Activated naive CD8-positive, alpha-beta T cell (primary cell): ENCODE measurements around the gene PARP3.

Experiments used
- H3K27ac Mint-ChIP-seq: one replicate; pipeline ENCODE4 v1.8.0; 2021; ENCODE audit warnings: mixed read lengths
- H3K27me3 Mint-ChIP-seq: one replicate; pipeline ENCODE4 v1.8.0; 2021; ENCODE audit warnings: mixed read lengths
- H3K36me3 Mint-ChIP-seq: one replicate; pipeline ENCODE4 v1.8.0; 2021; ENCODE audit warnings: mixed read lengths
- H3K4me1 Mint-ChIP-seq: one replicate; pipeline ENCODE4 v1.8.0; 2021; ENCODE audit warnings: low read depth, mixed read lengths
- H3K4me3 Mint-ChIP-seq: one replicate; pipeline ENCODE4 v1.8.0; 2021; ENCODE audit warnings: mild to moderate bottlenecking, mixed read lengths
- H3K9me3 Mint-ChIP-seq: one replicate; pipeline ENCODE4 v1.8.0; 2021; ENCODE audit warnings: low read depth, mixed read lengths

PARP3 gene

GRCh38 chr3:51929420-51930003 is 12.7 kb upstream of the PARP3 start:
- Mint-ChIP-seq H3K27ac (no peak overlapping the region), H3K4me1 (no peaks in the 10 kb centered on the region), H3K36me3 (peaks cover 6% of the 10 kb centered on the region), H3K9me3 (no peaks in the 10 kb centered on the region), H3K27me3 (no peaks in the 10 kb centered on the region), H3K4me3 (no peak overlapping the region)

- no peaks in the 10 kb centered on the region for H3K9me3 Mint-ChIP-seq
- no peaks in the 10 kb centered on the region for H3K27me3 Mint-ChIP-seq
- no peak overlapping the region for H3K4me3 Mint-ChIP-seq
- peaks cover 6% of the 10 kb centered on the region for H3K36me3 Mint-ChIP-seq
- H3K27ac Mint-ChIP-seq, result no peak overlapping the region
- H3K4me1 Mint-ChIP-seq, result no peaks in the 10 kb centered on the region
Observed at GRCh38 chr3:51930439-51930838, 11.7 kb upstream of the PARP3 start.

- H3K27ac Mint-ChIP-seq, result no peak overlapping the region
- H3K36me3 Mint-ChIP-seq, result peaks cover 6% of the 10 kb centered on the region
- H3K4me1 Mint-ChIP-seq, result no peaks in the 10 kb centered on the region
- H3K4me3 Mint-ChIP-seq, result no peak overlapping the region
- H3K9me3 Mint-ChIP-seq, result no peaks in the 10 kb centered on the region
- H3K27me3 Mint-ChIP-seq, result no peaks in the 10 kb centered on the region
Observed at GRCh38 chr3:51931756-51932155, 10.4 kb upstream of the PARP3 start.

- Mint-ChIP-seq H3K4me3 (no peak overlapping the region), H3K27ac (no peak overlapping the region), H3K36me3 (peaks cover 6% of the 10 kb centered on the region), H3K9me3 (no peaks in the 10 kb centered on the region), H3K27me3 (no peaks in the 10 kb centered on the region), H3K4me1 (no peaks in the 10 kb centered on the region)
Observed at GRCh38 chr3:51932471-51933370, 9.4 kb upstream of the PARP3 start.

- Mint-ChIP-seq H3K36me3 (peaks cover 6% of the 10 kb centered on the region), H3K27ac (no peak overlapping the region), H3K27me3 (no peaks in the 10 kb centered on the region), H3K4me3 (no peak overlapping the region), H3K4me1 (peaks cover 2% of the 10 kb centered on the region), H3K9me3 (no peaks in the 10 kb centered on the region)
Observed at GRCh38 chr3:51933471-51934138, 8.6 kb upstream of the PARP3 start.

- Mint-ChIP-seq H3K36me3 (peaks cover 6% of the 10 kb centered on the region), H3K4me1 (peaks cover 5% of the 10 kb centered on the region), H3K27me3 (no peaks in the 10 kb centered on the region), H3K4me3 (no peak overlapping the region), H3K27ac (no peak overlapping the region), H3K9me3 (no peaks in the 10 kb centered on the region)
Observed at GRCh38 chr3:51934139-51934850, 7.9 kb upstream of the PARP3 start.

- H3K27ac Mint-ChIP-seq, result no peak overlapping the region
- no peaks in the 10 kb centered on the region for H3K9me3 Mint-ChIP-seq
- H3K4me1 Mint-ChIP-seq, result peaks cover 14% of the 10 kb centered on the region
- H3K27me3 Mint-ChIP-seq, result no peaks in the 10 kb centered on the region
- H3K36me3 Mint-ChIP-seq, result peaks cover 3% of the 10 kb centered on the region
- no peak overlapping the region for H3K4me3 Mint-ChIP-seq
Observed at GRCh38 chr3:51934991-51935885, 6.9 kb upstream of the PARP3 start.

GRCh38 chr3:51935886-51936755 is 6.0 kb upstream of the PARP3 start:
- H3K36me3 Mint-ChIP-seq, result peaks cover 5% of the 10 kb centered on the region
- no peak overlapping the region for H3K27ac Mint-ChIP-seq
- no peak overlapping the region for H3K4me3 Mint-ChIP-seq
- no peaks in the 10 kb centered on the region for H3K9me3 Mint-ChIP-seq
- peaks cover 22% of the 10 kb centered on the region for H3K4me1 Mint-ChIP-seq
- H3K27me3 Mint-ChIP-seq, result no peaks in the 10 kb centered on the region

- Mint-ChIP-seq H3K4me1 (peaks cover 22% of the 10 kb centered on the region), H3K27ac (no peak overlapping the region), H3K36me3 (peaks cover 4% of the 10 kb centered on the region), H3K27me3 (no peaks in the 10 kb centered on the region), H3K9me3 (no peaks in the 10 kb centered on the region), H3K4me3 (no peak overlapping the region)
Observed at GRCh38 chr3:51937014-51937413, 5.1 kb upstream of the PARP3 start.

GRCh38 chr3:51937611-51938450 is 4.3 kb upstream of the PARP3 start:
- peaks cover 24% of the 10 kb centered on the region for H3K4me1 Mint-ChIP-seq
- H3K27me3 Mint-ChIP-seq, result no peaks in the 10 kb centered on the region
- H3K27ac Mint-ChIP-seq, result peak overlapping the region; percentile 22
- H3K36me3 Mint-ChIP-seq, result peaks cover 4% of the 10 kb centered on the region
- H3K4me3 Mint-ChIP-seq, result no peak overlapping the region
- H3K9me3 Mint-ChIP-seq, result no peaks in the 10 kb centered on the region

GRCh38 chr3:51938780-51939425 is 3.3 kb upstream of the PARP3 start:
- H3K4me3 Mint-ChIP-seq, result peak overlapping the region; percentile 98
- H3K4me1 Mint-ChIP-seq, result peaks cover 27% of the 10 kb centered on the region
- peak overlapping the region; percentile 8 for H3K27ac Mint-ChIP-seq
- H3K27me3 Mint-ChIP-seq, result no peaks in the 10 kb centered on the region
- H3K36me3 Mint-ChIP-seq, result peaks cover 4% of the 10 kb centered on the region
- no peaks in the 10 kb centered on the region for H3K9me3 Mint-ChIP-seq

GRCh38 chr3:51940648-51941462 is 1.3 kb upstream of the PARP3 start:
- peak overlapping the region; percentile 89 for H3K27ac Mint-ChIP-seq
- no peaks in the 10 kb centered on the region for H3K9me3 Mint-ChIP-seq
- peaks cover 28% of the 10 kb centered on the region for H3K4me1 Mint-ChIP-seq
- no peaks in the 10 kb centered on the region for H3K27me3 Mint-ChIP-seq
- H3K4me3 Mint-ChIP-seq, result peak overlapping the region; percentile 98
- H3K36me3 Mint-ChIP-seq, result peaks cover 4% of the 10 kb centered on the region
